C4-2B (cell line): ENCODE measurements around the gene ZNF184.

Experiments used
- H3K27ac ChIP-seq: fragments of 450-650 bp; 2 replicates; pipeline ENCODE4 v1.5.1; 2017
- CTCF ChIP-seq: fragments of 450-650 bp; conservative IDR thresholded peaks from 2 replicates; pipeline ENCODE4 v1.5.1; 2017; ENCODE audit warnings: mild to moderate bottlenecking
- ZFX ChIP-seq: fragments of 450-650 bp; IDR thresholded peaks from 2 replicates; pipeline ENCODE4 v1.6.1; 2017

ZNF184 gene

DNA sequence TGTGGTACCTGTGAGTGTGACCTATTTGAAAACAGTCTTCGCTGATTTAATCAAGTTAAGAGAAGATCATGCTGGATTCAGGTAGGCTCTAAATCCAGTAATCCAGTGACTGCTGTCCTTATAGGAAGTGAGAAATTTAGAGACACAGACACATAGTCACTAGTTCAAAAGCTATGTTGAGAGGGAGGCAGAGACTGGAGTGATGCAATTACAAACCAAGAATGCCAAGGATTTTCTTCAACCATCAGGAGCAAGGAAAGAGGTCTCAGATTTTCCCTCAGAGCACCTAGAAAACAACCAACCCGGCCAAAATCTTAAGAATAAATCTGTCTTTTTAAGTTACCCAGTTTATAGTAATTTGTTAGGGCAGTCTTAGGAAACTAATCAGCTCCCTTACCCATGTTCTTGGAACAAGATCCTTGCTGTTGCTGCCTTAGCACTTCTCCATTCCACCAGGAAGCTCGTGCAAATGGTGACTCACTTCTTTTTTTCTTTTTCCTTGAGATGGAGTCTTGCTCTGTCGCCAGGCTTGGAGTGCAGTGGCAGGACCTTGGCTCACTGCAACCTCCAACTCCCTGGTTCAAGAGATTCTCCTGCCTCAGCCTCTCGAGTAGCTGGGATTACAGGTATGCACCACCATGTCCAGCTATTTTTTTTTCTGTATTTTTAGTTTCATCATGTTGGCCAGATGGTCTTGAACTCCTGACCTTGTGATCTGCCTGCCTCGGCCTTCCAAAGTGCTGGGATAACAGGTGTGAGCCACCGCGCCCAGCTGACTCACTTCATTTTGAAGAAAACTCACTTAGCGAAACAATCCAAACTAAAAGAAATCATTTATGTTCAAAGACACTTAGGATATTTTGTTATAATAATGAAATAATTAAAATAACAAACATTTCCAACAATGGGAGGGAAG is 34.4 kb upstream of the ZNF184 start:
- TF ChIP-seq ZFX (no peak), CTCF (no peak)
- H3K27ac ChIP-seq: no peak overlapping the region

DNA sequence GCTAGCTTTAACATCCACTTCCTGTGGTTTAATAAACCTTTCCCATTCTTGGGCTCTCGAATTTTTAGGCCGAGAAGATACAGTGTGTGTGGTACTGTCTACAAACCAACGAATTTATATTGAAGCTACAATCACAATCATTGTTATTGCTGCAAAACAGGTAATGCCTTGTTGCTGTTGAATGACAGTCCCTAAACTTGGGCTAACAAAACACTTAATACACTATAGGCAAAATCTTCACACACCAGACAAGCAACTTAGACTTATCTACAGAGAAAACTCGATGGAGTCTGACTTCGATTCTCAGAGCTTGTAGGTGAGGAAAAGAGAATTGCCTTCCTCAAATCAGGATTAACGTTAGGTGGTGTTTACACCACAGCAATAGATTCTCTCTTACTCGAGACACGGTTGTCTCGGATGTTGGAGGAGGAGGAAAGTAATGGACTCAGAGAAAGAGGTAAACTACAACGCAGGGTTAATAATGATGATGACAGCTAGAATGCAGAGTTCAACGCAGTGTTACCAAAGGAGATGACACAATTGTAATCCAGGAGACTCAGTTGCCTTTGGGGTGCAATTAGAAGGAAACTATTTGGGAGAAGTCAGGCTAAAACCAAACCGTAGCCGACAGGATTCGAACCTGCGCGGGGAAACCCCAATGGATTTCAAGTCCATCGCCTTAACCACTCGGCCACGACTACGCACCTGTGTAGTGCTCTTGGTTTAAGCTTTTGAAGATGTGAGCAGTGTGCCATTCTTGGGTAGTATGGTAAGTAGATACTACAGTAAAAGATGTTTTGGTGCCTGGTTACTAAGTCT is 32.5 kb upstream of the ZNF184 start:
- H3K27ac ChIP-seq: no peak overlapping the region
- TF ChIP-seq ZFX (no peak), CTCF (no peak)

DNA sequence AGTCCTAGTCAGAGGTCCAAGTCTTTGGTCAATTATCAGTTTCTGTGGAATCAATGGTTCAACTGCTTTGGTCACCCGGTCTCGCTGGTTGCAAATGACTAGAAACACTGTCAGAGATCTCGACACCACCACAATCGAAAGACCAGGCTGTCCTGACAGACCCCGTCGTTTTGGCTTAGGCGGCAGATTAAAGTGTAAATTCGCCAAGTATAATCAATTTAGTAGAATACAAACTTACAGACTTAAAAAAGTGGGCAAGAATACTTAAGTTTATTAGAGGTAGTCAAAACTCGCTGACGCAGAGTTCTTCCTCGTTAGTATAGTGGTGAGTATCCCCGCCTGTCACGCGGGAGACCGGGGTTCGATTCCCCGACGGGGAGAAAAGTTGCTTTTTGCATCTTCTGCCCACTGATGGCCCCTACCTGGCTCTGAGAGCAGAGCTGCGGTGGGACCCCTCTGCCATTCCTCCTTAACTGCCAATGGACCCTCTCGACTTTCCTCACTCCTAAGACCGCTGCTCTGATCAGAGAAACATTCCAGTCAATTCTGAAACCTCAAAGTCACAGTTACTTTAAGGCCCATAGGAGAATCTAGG is 30.6 kb upstream of the ZNF184 start:
- H3K27ac ChIP-seq: no peak overlapping the region; the same call in 1 of the 2 replicates

DNA sequence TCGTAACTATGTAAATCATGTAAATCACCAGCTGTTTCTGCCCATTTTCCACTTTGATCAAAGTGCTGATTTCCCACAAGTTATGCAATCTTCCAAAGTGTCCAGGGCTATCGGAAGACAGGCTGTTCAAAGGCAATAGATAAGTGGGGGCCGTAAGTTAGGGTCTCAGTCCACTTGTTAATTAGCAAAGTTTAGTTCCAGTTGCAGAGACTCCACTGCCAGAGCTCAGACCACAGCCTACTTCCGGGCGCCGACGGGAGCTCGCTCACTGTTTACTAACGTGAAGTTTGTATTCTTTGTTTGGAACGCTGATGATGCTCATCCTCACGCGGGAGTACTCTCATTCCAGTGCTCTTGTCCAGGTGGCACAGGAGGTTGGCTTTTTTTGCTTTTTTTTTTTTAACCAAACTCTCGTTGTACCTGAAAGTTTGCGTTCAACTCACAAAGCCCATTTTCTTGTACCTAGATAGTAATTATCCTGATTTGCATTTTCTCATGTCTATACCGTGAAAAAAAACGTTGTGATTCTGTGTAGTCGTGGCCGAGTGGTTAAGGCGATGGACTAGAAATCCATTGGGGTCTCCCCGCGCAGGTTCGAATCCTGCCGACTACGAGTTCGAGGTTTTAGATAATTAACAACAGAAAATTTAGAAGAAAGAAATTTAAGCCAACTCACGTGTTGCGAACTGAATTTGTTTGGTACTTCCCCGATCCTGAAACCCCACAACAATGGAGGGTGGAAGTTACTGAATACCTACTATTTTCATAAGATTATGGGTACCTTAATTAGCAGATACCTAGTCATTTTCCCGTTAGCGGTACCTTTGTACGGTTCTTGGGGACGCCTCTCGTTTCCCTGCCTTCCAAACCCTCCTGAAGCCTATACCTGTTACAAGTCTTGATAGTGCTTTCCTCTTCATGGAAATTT is 29.9 kb upstream of the ZNF184 start:
- peak overlapping the region; percentile 60 for H3K27ac ChIP-seq
- TF ChIP-seq CTCF (no peak), ZFX (no peak)

More for the DNA sequence above, 30.6 kb upstream of the ZNF184 start:
- no peak for TF ChIP-seq CTCF
- no peak for TF ChIP-seq ZFX

DNA sequence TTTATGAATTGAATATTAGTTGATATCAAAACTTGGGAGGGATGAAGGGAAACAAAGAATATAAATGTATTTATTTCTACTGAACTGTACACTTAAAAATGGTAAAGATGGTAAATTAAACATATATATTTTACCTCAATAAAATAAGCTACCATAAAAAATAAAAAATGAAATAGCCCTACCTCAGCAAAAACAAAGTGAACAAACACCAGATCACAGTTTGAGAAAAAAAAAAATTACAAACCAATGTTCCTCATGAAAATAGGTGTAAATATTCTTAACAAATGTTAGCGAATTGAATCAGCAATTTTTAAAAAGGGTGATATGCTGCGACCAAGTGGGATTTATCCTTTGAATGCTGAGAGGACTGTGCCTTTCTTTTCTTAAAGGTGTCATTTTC is 28.3 kb upstream of the ZNF184 start:
- TF ChIP-seq ZFX (no peak), CTCF (no peak)

GRCh38 chr6:27500177-27500576 is 27.3 kb upstream of the ZNF184 start:
- TF ChIP-seq CTCF (no peak), ZFX (no peak)
- H3K27ac ChIP-seq: no peak overlapping the region

More for the DNA sequence above, 28.3 kb upstream of the ZNF184 start:
- no peak overlapping the region for H3K27ac ChIP-seq
